ENCODE results near the gene PRKG1. TPM values are rescaled to one million over a fixed set of nuclear protein-coding genes. Genes with fewer than 3 reads are reported as not detected.

PRKG1 gene
- total and polyA plus RNA-seq, 2 donors (not counting 1 experiment from before 2014, with no cell fraction given) = 45.8 to 71.8 TPM

GRCh38 chr10:51993475-51993874 lies 919.2 kb downstream of the PRKG1 start:
- Histone ChIP-seq H3K36me3 (ENCODE audit: control insufficient read depth, insufficient read depth, low read length) (no peaks in the 10 kb centered on the region), H3K4me3 (replicated peaks in 1 of 4; ENCODE audit: control extremely low read depth in 1 of 4, insufficient read depth in 1 of 4, low read depth in 3 of 4, low read length in 4 of 4) (no peak overlapping the region), H3K27me3 (ENCODE audit: control insufficient read depth, insufficient read depth, low read length) (no peaks in the 10 kb centered on the region), H3K79me2 (ENCODE audit: control insufficient read depth, insufficient read depth, low read length) (no peaks in the 10 kb centered on the region), H3K27ac (ENCODE audit: insufficient read depth, low read length) (no peak overlapping the region), H3K4me1 (ENCODE audit: control insufficient read depth, extremely low read depth, insufficient read depth, low read length) (no peaks in the 10 kb centered on the region), H3K4me2 (ENCODE audit: extremely low read depth, insufficient read depth, low read length) (no peak overlapping the region), H2AFZ (ENCODE audit: low read length) (no peak overlapping the region), H4K20me1 (ENCODE audit: control insufficient read depth, extremely low read depth, insufficient read depth, low read length) (no peaks in the 10 kb centered on the region), H3K9ac (ENCODE audit: insufficient read depth, low read length) (no peak overlapping the region), H3K9me3 (ENCODE audit: control insufficient read depth, insufficient read depth, low read depth, low read length) (no peaks in the 10 kb centered on the region)
- DNase-seq (ENCODE audit: low read depth in 2 of 2) = no peak
- TF ChIP-seq CTCF (conservative IDR thresholded peaks at IDR 0.05 in 1 of 2, IDR thresholded peaks at IDR 0.05 in 1 of 2; ENCODE audit: low read depth in 1 of 2, low read length in 2 of 2) = no peak
- no peak for TF ChIP-seq EZH2 (IDR thresholded peaks at IDR 0.05; ENCODE audit: low read length, missing control alignments)

GRCh38 chr10:51999096-51999495 lies 924.8 kb downstream of the PRKG1 start:
- H2AFZ ChIP-seq (ENCODE audit: low read length) = no peak overlapping the region
- H3K4me1 ChIP-seq (ENCODE audit: control insufficient read depth, extremely low read depth, insufficient read depth, low read length) = no peaks in the 10 kb centered on the region
- no peaks in the 10 kb centered on the region for H3K79me2 ChIP-seq (ENCODE audit: control insufficient read depth, insufficient read depth, low read length)
- H3K4me2 ChIP-seq (ENCODE audit: extremely low read depth, insufficient read depth, low read length) = no peak overlapping the region
- TF ChIP-seq EZH2 (IDR thresholded peaks at IDR 0.05; ENCODE audit: low read length, missing control alignments) (no peak), CTCF (conservative IDR thresholded peaks at IDR 0.05 in 1 of 2, IDR thresholded peaks at IDR 0.05 in 1 of 2; ENCODE audit: low read depth in 1 of 2, low read length in 2 of 2) (no peak)
- no peak overlapping the region for H3K27ac ChIP-seq (ENCODE audit: insufficient read depth, low read length)
- DNase-seq (ENCODE audit: low read depth in 2 of 2) = peak in 1 of 2 donors; percentile 25
- no peaks in the 10 kb centered on the region for H3K27me3 ChIP-seq (ENCODE audit: control insufficient read depth, insufficient read depth, low read length)
- no peak overlapping the region for H3K4me3 ChIP-seq (replicated peaks in 1 of 4; ENCODE audit: control extremely low read depth in 1 of 4, insufficient read depth in 1 of 4, low read depth in 3 of 4, low read length in 4 of 4)
- no peaks in the 10 kb centered on the region for H3K36me3 ChIP-seq (ENCODE audit: control insufficient read depth, insufficient read depth, low read length)
- H3K9me3 ChIP-seq (ENCODE audit: control insufficient read depth, insufficient read depth, low read depth, low read length) = no peaks in the 10 kb centered on the region
- H3K9ac ChIP-seq (ENCODE audit: insufficient read depth, low read length) = no peak overlapping the region
- H4K20me1 ChIP-seq (ENCODE audit: control insufficient read depth, extremely low read depth, insufficient read depth, low read length) = no peaks in the 10 kb centered on the region

GRCh38 chr10:52004342-52004949 lies 930.2 kb downstream of the PRKG1 start:
- no peaks in the 10 kb centered on the region for H4K20me1 ChIP-seq (ENCODE audit: control insufficient read depth, extremely low read depth, insufficient read depth, low read length)
- peak; percentile 70 to 73 for TF ChIP-seq CTCF (conservative IDR thresholded peaks at IDR 0.05 in 1 of 2, IDR thresholded peaks at IDR 0.05 in 1 of 2; ENCODE audit: low read depth in 1 of 2, low read length in 2 of 2)
- no peak for TF ChIP-seq EZH2 (IDR thresholded peaks at IDR 0.05; ENCODE audit: low read length, missing control alignments)
- no peaks in the 10 kb centered on the region for H3K9me3 ChIP-seq (ENCODE audit: control insufficient read depth, insufficient read depth, low read depth, low read length)
- H3K27me3 ChIP-seq (ENCODE audit: control insufficient read depth, insufficient read depth, low read length) = no peaks in the 10 kb centered on the region
- no peaks in the 10 kb centered on the region for H3K4me1 ChIP-seq (ENCODE audit: control insufficient read depth, extremely low read depth, insufficient read depth, low read length)
- no peaks in the 10 kb centered on the region for H3K36me3 ChIP-seq (ENCODE audit: control insufficient read depth, insufficient read depth, low read length)
- no peaks in the 10 kb centered on the region for H3K79me2 ChIP-seq (ENCODE audit: control insufficient read depth, insufficient read depth, low read length)
- DNase-seq (ENCODE audit: low read depth in 2 of 2) = peak; percentile 15 to 69
- no peak overlapping the region for H3K9ac ChIP-seq (ENCODE audit: insufficient read depth, low read length)
- H3K4me2 ChIP-seq (ENCODE audit: extremely low read depth, insufficient read depth, low read length) = no peak overlapping the region
- no peak overlapping the region for H3K4me3 ChIP-seq (replicated peaks in 1 of 4; ENCODE audit: control extremely low read depth in 1 of 4, insufficient read depth in 1 of 4, low read depth in 3 of 4, low read length in 4 of 4)
- no peak overlapping the region for H3K27ac ChIP-seq (ENCODE audit: insufficient read depth, low read length)
- H2AFZ ChIP-seq (ENCODE audit: low read length) = no peak overlapping the region
